IMR-90 (cell line): Measurements from ENCODE around the gene C1orf159. TPM values are rescaled to one million over a fixed set of nuclear protein-coding genes. Genes with fewer than 3 reads are reported as not detected.

Experiments
- ATAC-seq: fragments of 200-7000 bp; cut with Tn5 transposase; 2 replicates; pipeline ENCODE4 v1.9.1; 2020; ENCODE audit warnings: low read depth, mild to moderate bottlenecking, moderate library complexity
- BruUV-seq: library from RNA; stranded (reverse); fragments of 400-500 nt; replicated peaks from 2 replicates; lab custom pipeline; 2021; lab: Mats Ljungman, UMichigan
- CTCF ChIA-PET: fragments of 300-600 bp; formaldehyde crosslinking; extraction: SDS; loops from one replicate; lab custom pipeline; 2021; ENCODE audit warnings: antibody characterized with exemption; lab: Yijun Ruan, JAX
- POLR2A ChIA-PET: fragments of 300-600 bp; sonication (Branson Sonifier 250); formaldehyde crosslinking; loops from one replicate; lab custom pipeline; 2022; ENCODE audit warnings: antibody characterized with exemption; ENCODE audit not compliant: unreplicated experiment; lab: Charles Lee
- DNase-seq: peaks from one replicate; pipeline ENCODE4 v3.0.0; 2013
- H2AFZ ChIP-seq: replicated peaks from 2 replicates; pipeline ENCODE3; 2013; ENCODE audit warnings: low read length, mild to moderate bottlenecking; ENCODE audit not compliant: poor library complexity
- H2AK5ac ChIP-seq: 2 replicates; pipeline ENCODE4 v1.6.1; 2013; ENCODE audit warnings: low read depth, low read length, inconsistent platforms
- H2AK9ac ChIP-seq: replicated peaks from 2 replicates; pipeline ENCODE3; 2013; ENCODE audit warnings: mild to moderate bottlenecking, low read depth, low read length, moderate library complexity; ENCODE audit not compliant: poor library complexity
- H2BK120ac ChIP-seq: 2 replicates; pipeline ENCODE4 v1.6.1; 2013; ENCODE audit warnings: low read depth, low read length, inconsistent platforms
- H2BK15ac ChIP-seq: 3 replicates; pipeline ENCODE4 v1.6.1; 2013; ENCODE audit warnings: low read depth, low read length, inconsistent platforms
- H2BK20ac ChIP-seq: 2 replicates; pipeline ENCODE4 v1.6.1; 2013; ENCODE audit warnings: low read depth, mild to moderate bottlenecking, inconsistent platforms, low read length, moderate library complexity
- H2BK5ac ChIP-seq: 2 replicates; pipeline ENCODE4 v1.6.1; 2013; ENCODE audit warnings: mild to moderate bottlenecking, low read depth, low read length, inconsistent platforms; ENCODE audit not compliant: poor library complexity, severe bottlenecking
- H3K14ac ChIP-seq: replicated peaks from 2 replicates; pipeline ENCODE4 v1.6.1; 2013; ENCODE audit warnings: low read depth, low read length, inconsistent platforms
- H3K18ac ChIP-seq: 2 replicates; pipeline ENCODE4 v1.6.1; 2013; ENCODE audit warnings: low read depth, low read length, control low read depth
- H3K23ac ChIP-seq: 2 replicates; pipeline ENCODE4 v1.6.1; 2013; ENCODE audit warnings: low read depth, low read length, inconsistent platforms
- H3K27ac ChIP-seq: 2 replicates; pipeline ENCODE4 v1.5.1; 2013; ENCODE audit warnings: mild to moderate bottlenecking, control low read depth, low read length; ENCODE audit not compliant: insufficient read depth
- H3K27me3 ChIP-seq: 2 replicates; pipeline ENCODE4 v1.6.1; 2013; ENCODE audit warnings: low read length; ENCODE audit not compliant: control insufficient read depth, insufficient read depth
- H3K36me3 ChIP-seq: 2 replicates; pipeline ENCODE4 v1.6.1; 2013; ENCODE audit warnings: low read length, mixed read lengths; ENCODE audit not compliant: control insufficient read depth, insufficient read depth
- H3K4ac ChIP-seq: 2 replicates; pipeline ENCODE4 v1.6.1; 2013; ENCODE audit warnings: low read depth, low read length, inconsistent platforms
- H3K4me1 ChIP-seq: 2 replicates; pipeline ENCODE4 v1.6.1; 2013; ENCODE audit warnings: low read length, mixed read lengths; ENCODE audit not compliant: control insufficient read depth, insufficient read depth
- H3K4me2 ChIP-seq: 2 replicates; pipeline ENCODE4 v1.6.1; 2013; ENCODE audit warnings: low read depth, mild to moderate bottlenecking, control low read depth, low read length, moderate library complexity
- H3K4me3 ChIP-seq: 2 replicates; pipeline ENCODE4 v1.5.1; 2013; ENCODE audit warnings: low read depth, mild to moderate bottlenecking, control low read depth, low read length, moderate library complexity; ENCODE audit not compliant: insufficient read depth
- H3K56ac ChIP-seq: 2 replicates; pipeline ENCODE4 v1.6.1; 2013; ENCODE audit warnings: low read length, inconsistent platforms; ENCODE audit not compliant: insufficient read depth; ENCODE audit errors: extremely low read depth
- H3K79me1 ChIP-seq, 2 experiments: 2 replicates each; pipeline ENCODE4 v1.6.1; 2013; ENCODE audit warnings: low read length in 2 of 2, inconsistent platforms in 1 of 2, low read depth in 1 of 2
- H3K9ac ChIP-seq: 2 replicates; pipeline ENCODE4 v1.6.1; 2013; ENCODE audit warnings: low read depth, low read length, control low read depth
- H3K9me1 ChIP-seq: 2 replicates; pipeline ENCODE4 v1.6.1; 2013; ENCODE audit warnings: low read length, inconsistent platforms; ENCODE audit not compliant: insufficient read depth
- H3K9me3 ChIP-seq: 2 replicates; pipeline ENCODE4 v1.6.1; 2013; ENCODE audit warnings: low read length; ENCODE audit not compliant: control insufficient read depth, insufficient read depth
- H4K20me1 ChIP-seq: 2 replicates; pipeline ENCODE4 v1.6.1; 2013; ENCODE audit warnings: low read length, inconsistent platforms; ENCODE audit not compliant: insufficient read depth
- H4K5ac ChIP-seq: 2 replicates; pipeline ENCODE4 v1.6.1; 2013; ENCODE audit warnings: mild to moderate bottlenecking, low read depth, low read length, control low read depth
- H4K8ac ChIP-seq, 2 experiments: 2 replicates each; pipeline ENCODE4 v1.6.1; 2013; ENCODE audit warnings: low read depth in 2 of 2, low read length in 2 of 2, control low read depth in 1 of 2, inconsistent platforms in 1 of 2
- H4K91ac ChIP-seq: 2 replicates; pipeline ENCODE4 v1.6.1; 2013; ENCODE audit warnings: low read depth, low read length, inconsistent platforms; ENCODE audit not compliant: insufficient read depth
- BHLHE40 ChIP-seq: fragments of 150-350 bp; IDR thresholded peaks from 2 replicates; pipeline ENCODE4 v1.6.1; 2016; ENCODE audit warnings: mild to moderate bottlenecking, low read depth, low read length
- FOS ChIP-seq: fragments of 150-350 bp; IDR thresholded peaks from 2 replicates; pipeline ENCODE4 v1.6.1; 2016; ENCODE audit warnings: low read depth, low read length
- MAZ ChIP-seq: IDR thresholded peaks from 2 replicates; pipeline ENCODE4 v1.6.1; 2012; ENCODE audit warnings: low read depth, mild to moderate bottlenecking, low read length, improper control_type of control experiment, moderate library complexity, borderline replicate concordance
- MXI1 ChIP-seq: IDR thresholded peaks from 2 replicates; pipeline ENCODE4 v1.6.1; 2012; ENCODE audit warnings: low read depth, mild to moderate bottlenecking, low read length, moderate library complexity, borderline replicate concordance
- POLR2A ChIP-seq: IDR thresholded peaks from 2 replicates; pipeline ENCODE4 v1.6.1; 2012; ENCODE audit warnings: mild to moderate bottlenecking, low read depth, low read length
- USF2 ChIP-seq: fragments of 150-350 bp; IDR thresholded peaks from 2 replicates; pipeline ENCODE4 v1.6.1; 2017; ENCODE audit warnings: mild to moderate bottlenecking, antibody characterized with exemption, low read length, low read depth
- WGBS, 2 experiments: methylation state at CpG; one replicate each; pipeline versions ENCODE4 v1.1.5 to v1.1.7; 2013; ENCODE audit warnings: missing lambda C conversion rate in 2 of 2; ENCODE audit not compliant: insufficient read length in 1 of 2; ENCODE audit errors: extremely low coverage in 2 of 2; 5-methylcytosine and 5-hydroxymethylcytosine counted together
- dilution Hi-C: fragments of 300-500 bp; cut with HindIII; formaldehyde crosslinking; loops from one replicate; pipeline ENCODE4 v1.14.3; 2018; ENCODE audit warnings: low sequenced_read_pairs; ENCODE audit not compliant: unreplicated experiment
- in situ Hi-C: fragments of 300-500 bp; cut with MboI; formaldehyde crosslinking; loops from 3 replicates; pipeline ENCODE4 v1.14.3; 2019; ENCODE audit warnings: low sequenced_read_pairs, inconsistent platforms, mixed read lengths
- intact Hi-C: fragments of 100-400 bp; cut with micrococcal nuclease; formaldehyde crosslinking; loops from 2 replicates; pipeline ENCODE4 v1.10.0; 2022
- polyA plus RNA-seq, 3 experiments: library from polyadenylated mRNA; depleted of rRNA; stranded (reverse); fragments of >200 nt; gene quantifications; 2 replicates each; pipeline ENCODE4 v1.2.3, GENCODE V29; 2012; ENCODE audit warnings: low replicate concordance in 1 of 3
- total RNA-seq: library from RNA; depleted of rRNA; stranded (reverse); fragments of >200 nt; gene quantifications from 2 replicates; pipeline ENCODE4 v1.2.3, GENCODE V29; 2012
- TF ChIP-seq, protein P1 (sequence below): fragments of 150-350 bp; IDR thresholded peaks from 2 replicates; pipeline ENCODE4 v1.6.1; 2016; ENCODE audit warnings: low read depth, mild to moderate bottlenecking, low read length, moderate library complexity, borderline replicate concordance

C1orf159 gene
- total and polyA plus RNA-seq, 2 of the 4 experiments (the other 2 are of a cell fraction) = 2.9 to 12.6 TPM

DNA sequence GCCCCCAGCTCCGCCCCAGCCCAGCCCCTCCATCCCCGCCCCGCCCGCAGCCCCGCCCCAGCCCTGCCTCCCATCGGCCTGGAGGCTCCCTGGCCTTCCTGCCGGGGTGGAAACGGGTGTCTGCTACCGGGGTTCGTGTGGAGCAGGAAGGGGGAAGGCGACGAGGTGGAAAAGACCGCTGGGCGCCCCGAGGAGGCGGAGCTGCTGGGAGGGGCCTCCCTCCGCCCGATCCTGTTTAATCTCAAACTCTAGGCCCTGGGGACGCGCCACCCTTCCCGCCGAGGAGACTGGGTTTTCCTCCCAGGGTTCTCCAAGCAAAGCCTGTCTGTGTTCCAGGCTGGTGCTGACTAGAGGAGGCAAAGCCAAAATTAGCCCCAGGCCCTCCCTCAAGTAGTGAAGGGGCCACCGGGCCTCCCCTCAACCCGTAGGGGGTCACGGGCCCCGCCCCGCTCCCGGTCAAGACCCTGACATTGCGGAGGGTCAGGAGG, 41.6 kb upstream of the C1orf159 start:
- H4K5ac ChIP-seq = peak overlapping the region; percentile 38
- dilution Hi-C loops = no loop called here
- no peaks in the 10 kb centered on the region; the same call in 1 of the 2 replicates for H3K9me1 ChIP-seq
- peak overlapping the region; percentile 99 for H3K4ac ChIP-seq
- H2BK120ac ChIP-seq = peak overlapping the region; percentile 54
- H2AFZ ChIP-seq = peak overlapping the region; percentile 96
- peak; percentile 79 for DNase-seq
- H3K27me3 ChIP-seq = no peaks in the 10 kb centered on the region
- no peak overlapping the region for H2BK20ac ChIP-seq
- H3K9me3 ChIP-seq = no peaks in the 10 kb centered on the region; the same call in 1 of the 2 replicates
- H4K91ac ChIP-seq = peak overlapping the region; percentile 95
- peak overlapping the region; percentile 28 for H3K27ac ChIP-seq
- H2BK5ac ChIP-seq = no peak overlapping the region
- intact Hi-C loops = no loop called here
- H4K20me1 ChIP-seq = no peaks in the 10 kb centered on the region
- H2BK15ac ChIP-seq = no peak overlapping the region
- WGBS, 2 experiments = no CpG with 5 or more reads among the region's 29 CpGs
- peak overlapping the region; percentile 98 for H3K14ac ChIP-seq
- peak overlapping the region; percentile 97; the same call in 1 of the 2 replicates for H3K23ac ChIP-seq
- peak overlapping the region; percentile 47 for H3K9ac ChIP-seq
- ChIA-PET POLR2A (no interaction called here), CTCF (no interaction called here)
- H2AK5ac ChIP-seq = peak overlapping the region; percentile 82
- H3K4me1 ChIP-seq = peaks cover 11% of the 10 kb centered on the region
- H3K36me3 ChIP-seq = no peaks in the 10 kb centered on the region
- H3K4me2 ChIP-seq = peak overlapping the region; percentile 56
- in situ Hi-C loops = no loop called here
- H2AK9ac ChIP-seq = peak overlapping the region; percentile 98
- H3K56ac ChIP-seq = 0 out of 2 replicates have a peak overlapping the region, but pooled peaks have one; percentile 10
- H4K8ac ChIP-seq = peak overlapping the region; percentile 90 to 100
- peak overlapping the region; percentile 16 for H3K4me3 ChIP-seq
- peak overlapping the region; percentile 2; the same call in 1 of the 2 replicates for H3K18ac ChIP-seq
- no TSS peak for BruUV-seq
- TF ChIP-seq USF2 (no peak), MXI1 (no peak), BHLHE40 (no peak), POLR2A (peak; percentile 60; the same call in 1 of the 2 replicates), FOS (no peak), MAZ (peak; percentile 47; the same call in 1 of the 2 replicates)
- TF ChIP-seq, protein P1, sequence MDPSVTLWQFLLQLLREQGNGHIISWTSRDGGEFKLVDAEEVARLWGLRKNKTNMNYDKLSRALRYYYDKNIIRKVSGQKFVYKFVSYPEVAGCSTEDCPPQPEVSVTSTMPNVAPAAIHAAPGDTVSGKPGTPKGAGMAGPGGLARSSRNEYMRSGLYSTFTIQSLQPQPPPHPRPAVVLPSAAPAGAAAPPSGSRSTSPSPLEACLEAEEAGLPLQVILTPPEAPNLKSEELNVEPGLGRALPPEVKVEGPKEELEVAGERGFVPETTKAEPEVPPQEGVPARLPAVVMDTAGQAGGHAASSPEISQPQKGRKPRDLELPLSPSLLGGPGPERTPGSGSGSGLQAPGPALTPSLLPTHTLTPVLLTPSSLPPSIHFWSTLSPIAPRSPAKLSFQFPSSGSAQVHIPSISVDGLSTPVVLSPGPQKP = no peak
- peak; percentile 97 for ATAC-seq
- no peaks in the 10 kb centered on the region for H3K79me1 ChIP-seq
